Activated naive CD8-positive, alpha-beta T cell treated with anti-CD3 and anti-CD28 coated beads, Interleukin-2, amount 10 ng/mL, durations not matched to agents 7 days and 5 days (primary cell): ENCODE measurements around the gene KCTD11. TPM values are rescaled to one million over a fixed set of nuclear protein-coding genes. Genes with fewer than 3 reads are reported as not detected.
"Not testable (repeated sequence)": the region's sequence is repeated elsewhere in the genome, so short reads cannot be mapped to it uniquely, and the experiment has no call there.

Experiments
- ATAC-seq: fragments of 150-1000 bp; cut with Tn5 transposase; one replicate; pipeline ENCODE4 v1.10.0; 2021; ENCODE audit warnings: low read depth, moderate library complexity
- POLR2A ChIA-PET: fragments of 350-600 bp; sonication (Branson Sonifier 250); formaldehyde crosslinking; loops from one replicate; lab custom pipeline; 2021; ENCODE audit warnings: antibody characterized with exemption; lab: Charles Lee
- DNase-seq: peaks from one replicate; pipeline ENCODE4 v3.0.0; 2021
- H3K27ac Mint-ChIP-seq: one replicate; pipeline ENCODE4 v1.8.0; 2022; ENCODE audit warnings: mild to moderate bottlenecking, mixed read lengths
- H3K27me3 Mint-ChIP-seq: one replicate; pipeline ENCODE4 v1.8.0; 2022; ENCODE audit warnings: mild to moderate bottlenecking, moderate library complexity, mixed read lengths
- H3K36me3 Mint-ChIP-seq: one replicate; pipeline ENCODE4 v1.8.0; 2021; ENCODE audit warnings: mild to moderate bottlenecking, mixed read lengths
- H3K4me1 Mint-ChIP-seq: one replicate; pipeline ENCODE4 v1.8.0; 2021; ENCODE audit warnings: mixed read lengths
- H3K4me3 Mint-ChIP-seq: one replicate; pipeline ENCODE4 v1.8.0; 2022; ENCODE audit warnings: mild to moderate bottlenecking, moderate library complexity, mixed read lengths
- H3K9me3 Mint-ChIP-seq: one replicate; pipeline ENCODE4 v1.8.0; 2021; ENCODE audit warnings: mixed read lengths
- total RNA-seq, 2 experiments: library from RNA; stranded (reverse); gene quantifications; one replicate each; pipeline ENCODE4 v1.2.3, GENCODE V29; 2021

KCTD11 gene
- total RNA-seq, 2 experiments from 2014 or later, result 8.1 to 8.7 TPM

- POLR2A ChIA-PET, result interaction anchor here (1.5 to 4.5 kb wide), 2 partner anchors 11 to 16 kb away, joined by 3 to 33 read pairs; partner anchors contain the start of gene ACAP1
- no peak overlapping the region for H3K4me3 Mint-ChIP-seq
Measured at GRCh38 chr17:7326186-7326585, 25.8 kb upstream of the KCTD11 start.

GRCh38 chr17:7327056-7327455 lies 24.9 kb upstream of the KCTD11 start:
- DNase-seq (no peak), ATAC-seq (no peak)
- Mint-ChIP-seq H3K4me1 (peaks cover 18% of the 10 kb centered on the region), H3K4me3 (no peak overlapping the region), H3K27me3 (no peaks in the 10 kb centered on the region), H3K36me3 (peaks cover 2% of the 10 kb centered on the region), H3K27ac (no peak overlapping the region), H3K9me3 (no peaks in the 10 kb centered on the region)
- POLR2A ChIA-PET, result interaction anchor here (1.2 to 4.5 kb wide), 3 partner anchors 10 to 24 kb away, joined by 3 to 33 read pairs (median 4); partner anchors contain the start of gene ACAP1

More at GRCh38 chr17:7326186-7326585, 25.8 kb upstream of the KCTD11 start:
- ATAC-seq, result no peak
- H3K9me3 Mint-ChIP-seq, result no peaks in the 10 kb centered on the region
- H3K4me1 Mint-ChIP-seq, result peaks cover 16% of the 10 kb centered on the region
- no peak overlapping the region for H3K27ac Mint-ChIP-seq
- no peak for DNase-seq
- H3K36me3 Mint-ChIP-seq, result peaks cover 2% of the 10 kb centered on the region
- H3K27me3 Mint-ChIP-seq, result no peaks in the 10 kb centered on the region

GRCh38 chr17:7327501-7327900 lies 24.5 kb upstream of the KCTD11 start:
- Mint-ChIP-seq H3K9me3 (no peaks in the 10 kb centered on the region), H3K4me3 (no peak overlapping the region), H3K27ac (no peak overlapping the region), H3K36me3 (peaks cover 2% of the 10 kb centered on the region), H3K4me1 (peaks cover 22% of the 10 kb centered on the region), H3K27me3 (no peaks in the 10 kb centered on the region)
- no peak for ATAC-seq
- DNase-seq, result no peak
- POLR2A ChIA-PET, result interaction anchor here (1.2 to 4.5 kb wide), 3 partner anchors 10 to 24 kb away, joined by 3 to 33 read pairs (median 4); partner anchors contain the start of gene ACAP1

- peak overlapping the region; percentile 82 for H3K27ac Mint-ChIP-seq
- H3K9me3 Mint-ChIP-seq, result no peaks in the 10 kb centered on the region
- ATAC-seq, result no peak
- POLR2A ChIA-PET, result interaction anchor here (1.2 to 4.5 kb wide), 5 partner anchors 9 to 23 kb away, joined by 4 to 33 read pairs (median 22); partner anchors contain the start of genes ACAP1 and GPS2
- H3K27me3 Mint-ChIP-seq, result no peaks in the 10 kb centered on the region
- H3K36me3 Mint-ChIP-seq, result peaks cover 2% of the 10 kb centered on the region
- peak overlapping the region; percentile 88 for H3K4me3 Mint-ChIP-seq
- DNase-seq, result no peak
- peaks cover 25% of the 10 kb centered on the region for H3K4me1 Mint-ChIP-seq
Measured at GRCh38 chr17:7328009-7328408, 24.0 kb upstream of the KCTD11 start.

GRCh38 chr17:7328840-7329373 lies 23.1 kb upstream of the KCTD11 start, which contains the start of gene NEURL4:
Gene NEURL4, minus strand, starts transcription at chr17:7329335. Its CDS starts 23 bp downstream, at chr17:7329312.
- POLR2A ChIA-PET, result interaction anchor here (0.6 to 4.5 kb wide), 18 partner anchors 8 to 720 kb away, joined by 3 to 33 read pairs (median 6); partner anchors contain the start of genes ACAP1, GPS2, MPDU1 and PHF23
- Mint-ChIP-seq H3K4me3 (peak within 1 kb of the TSS; percentile 88), H3K27me3 (no peaks in the 10 kb centered on the region), H3K4me1 (peaks cover 30% of the 10 kb centered on the region), H3K27ac (peak within 1 kb of the TSS; percentile 93), H3K36me3 (peaks cover 2% of the 10 kb centered on the region), H3K9me3 (no peaks in the 10 kb centered on the region)
- ATAC-seq (peak; percentile 7), DNase-seq (no peak)

- Mint-ChIP-seq H3K27ac (peak overlapping the region; percentile 93), H3K4me1 (peaks cover 26% of the 10 kb centered on the region), H3K9me3 (no peaks in the 10 kb centered on the region)
Measured at GRCh38 chr17:7329374-7329996, 22.5 kb upstream of the KCTD11 start.

GRCh38 chr17:7329997-7330637 lies 21.8 kb upstream of the KCTD11 start:
- Mint-ChIP-seq H3K9me3 (no peaks in the 10 kb centered on the region), H3K36me3 (peaks cover 2% of the 10 kb centered on the region), H3K27me3 (no peaks in the 10 kb centered on the region), H3K27ac (peak overlapping the region; percentile 93), H3K4me3 (peak overlapping the region; percentile 88), H3K4me1 (peaks cover 26% of the 10 kb centered on the region)
- DNase-seq (peak; percentile 85), ATAC-seq (peak; percentile 76)
- POLR2A ChIA-PET, result interaction anchor here (0.6 to 4.5 kb wide), 19 partner anchors 7 to 356 kb away, joined by 3 to 33 read pairs (median 5); partner anchors contain the start of genes ACAP1, GPS2, MPDU1 and PHF23

More at GRCh38 chr17:7329374-7329996, 22.5 kb upstream of the KCTD11 start:
- H3K36me3 Mint-ChIP-seq, result peaks cover 2% of the 10 kb centered on the region
- ATAC-seq (peak; percentile 59), DNase-seq (peak; percentile 94)
- H3K27me3 Mint-ChIP-seq, result no peaks in the 10 kb centered on the region
- POLR2A ChIA-PET, result interaction anchor here (0.6 to 4.5 kb wide), 20 partner anchors 8 to 719 kb away, joined by 3 to 33 read pairs (median 5); partner anchors contain the start of genes ACAP1, GPS2, MPDU1 and PHF23
- peak overlapping the region; percentile 88 for H3K4me3 Mint-ChIP-seq

GRCh38 chr17:7330638-7331015 lies 21.3 kb upstream of the KCTD11 start:
- Mint-ChIP-seq H3K27ac (peak overlapping the region; percentile 21), H3K36me3 (peaks cover 5% of the 10 kb centered on the region), H3K27me3 (no peaks in the 10 kb centered on the region), H3K4me1 (peaks cover 31% of the 10 kb centered on the region), H3K9me3 (no peaks in the 10 kb centered on the region), H3K4me3 (peak overlapping the region; percentile 88)
- ATAC-seq (no peak), DNase-seq (no peak)
- POLR2A ChIA-PET, result interaction anchor here (1.1 to 3.5 kb wide), 5 partner anchors 10 to 356 kb away, joined by 3 to 29 read pairs (median 10); partner anchors contain the start of gene GPS2

GRCh38 chr17:7332111-7332510 lies 19.9 kb upstream of the KCTD11 start:
- DNase-seq (no peak), ATAC-seq (no peak)
- H3K4me3 Mint-ChIP-seq, result peak overlapping the region; percentile 71
- no peaks in the 10 kb centered on the region for H3K9me3 Mint-ChIP-seq
- H3K36me3 Mint-ChIP-seq, result peaks cover 7% of the 10 kb centered on the region
- H3K4me1 Mint-ChIP-seq, result peaks cover 36% of the 10 kb centered on the region
- peak overlapping the region; percentile 91 for H3K27ac Mint-ChIP-seq
- POLR2A ChIA-PET, result no interaction called here
- no peaks in the 10 kb centered on the region for H3K27me3 Mint-ChIP-seq

- POLR2A ChIA-PET, H3K9me3 Mint-ChIP-seq, ATAC-seq, H3K27me3 Mint-ChIP-seq: not testable (repeated sequence)
- Mint-ChIP-seq H3K4me3 (peak overlapping the region; percentile 71), H3K36me3 (peaks cover 12% of the 10 kb centered on the region), H3K27ac (peak overlapping the region; percentile 91), H3K4me1 (peaks cover 40% of the 10 kb centered on the region)
- peak; percentile 55 for DNase-seq
Measured at GRCh38 chr17:7332600-7333069, 19.3 kb upstream of the KCTD11 start.

GRCh38 chr17:7334938-7335538 lies 16.9 kb upstream of the KCTD11 start:
- Mint-ChIP-seq H3K9me3 (no peaks in the 10 kb centered on the region), H3K27ac (peak overlapping the region; percentile 96), H3K4me1 (peaks cover 40% of the 10 kb centered on the region), H3K27me3 (no peaks in the 10 kb centered on the region), H3K36me3 (peaks cover 20% of the 10 kb centered on the region), H3K4me3 (peak overlapping the region; percentile 97)
- POLR2A ChIA-PET, result interaction anchor here (1.1 to 5.9 kb wide), 10 partner anchors 7 to 352 kb away, joined by 3 to 112 read pairs (median 20); partner anchors contain the start of genes GPS2, NEURL4, POLR2A and TP53
- DNase-seq (no peak), ATAC-seq (no peak)

- not testable (repeated sequence) for DNase-seq, H3K27me3 Mint-ChIP-seq, H3K9me3 Mint-ChIP-seq, ATAC-seq
- Mint-ChIP-seq H3K36me3 (peaks cover 22% of the 10 kb centered on the region), H3K27ac (peak overlapping the region; percentile 96), H3K4me1 (peaks cover 42% of the 10 kb centered on the region), H3K4me3 (peak overlapping the region; percentile 97)
- POLR2A ChIA-PET, result interaction anchor here (0.6 to 5.9 kb wide), 30 partner anchors 8 to 351 kb away, joined by 3 to 112 read pairs (median 5); partner anchors contain the start of genes ACADVL, CTDNEP1, DLG4 and DVL2
Measured at GRCh38 chr17:7335765-7336164, 16.2 kb upstream of the KCTD11 start.
